GF-D8 (cell line): ENCODE data around the gene TTLL6.

Experiments
- DNase-seq: peaks from one replicate; lab custom pipeline; 2025; lab: John Stamatoyannopoulos, UW

The TTLL6 gene

GRCh38 chr17:48759288-48759687, 57.7 kb downstream of the TTLL6 start:
- DNase-seq: no peak

- DNase-seq: no peak
Measured at GRCh38 chr17:48757524-48757961, 59.5 kb downstream of the TTLL6 start.

GRCh38 chr17:48756830-48757251, 60.2 kb downstream of the TTLL6 start:
- DNase-seq: peak; percentile 70

GRCh38 chr17:48755356-48755755, 61.7 kb downstream of the TTLL6 start:
- DNase-seq: peak; percentile 7

GRCh38 chr17:48754500-48755261, 62.3 kb downstream of the TTLL6 start:
- DNase-seq: no peak

- DNase-seq: no peak
Measured at GRCh38 chr17:48753794-48754499, 63.1 kb downstream of the TTLL6 start.

- no peak for DNase-seq
Measured at GRCh38 chr17:48752399-48753288, 64.4 kb downstream of the TTLL6 start.

GRCh38 chr17:48751733-48752398, 65.2 kb downstream of the TTLL6 start:
- DNase-seq: no peak

- no peak for DNase-seq
Measured at GRCh38 chr17:48751172-48751571, 65.9 kb downstream of the TTLL6 start.

- DNase-seq: no peak
Measured at GRCh38 chr17:48749621-48750553, 67.1 kb downstream of the TTLL6 start.

GRCh38 chr17:48748718-48749566, 68.1 kb downstream of the TTLL6 start:
- DNase-seq: no peak

- no peak for DNase-seq
Measured at GRCh38 chr17:48747445-48748363, 69.3 kb downstream of the TTLL6 start.

GRCh38 chr17:48746916-48747444, 70.0 kb downstream of the TTLL6 start:
- DNase-seq: no peak

GRCh38 chr17:48745381-48746275, 71.4 kb downstream of the TTLL6 start:
- no peak for DNase-seq

GRCh38 chr17:48740537-48740936, 76.5 kb downstream of the TTLL6 start:
- no peak for DNase-seq

- DNase-seq: no peak
Measured at GRCh38 chr17:48738803-48739526, 78.1 kb downstream of the TTLL6 start.

GRCh38 chr17:48738424-48738802, 78.6 kb downstream of the TTLL6 start:
- no peak for DNase-seq
